DOHH2 (cell line): ENCODE measurements around the gene IFI44.

ENCODE experiments used
- CTCF ChIP-seq: fragments of 200-600 bp; sonication (generic); IDR thresholded peaks from one replicate; pipeline ENCODE4 v1.5.1; 2014; ENCODE audit warnings: antibody characterized with exemption, mild to moderate bottlenecking, low read depth, low read length; ENCODE audit not compliant: poor library complexity, severe bottlenecking
- EZH2phosphoT487 ChIP-seq: fragments of 200-600 bp; sonication (generic); IDR thresholded peaks from 2 replicates; pipeline ENCODE4 v1.6.1; 2017; ENCODE audit warnings: borderline replicate concordance, mild to moderate bottlenecking, antibody characterized with exemption, low read length, moderate library complexity, mixed read lengths

DNA sequence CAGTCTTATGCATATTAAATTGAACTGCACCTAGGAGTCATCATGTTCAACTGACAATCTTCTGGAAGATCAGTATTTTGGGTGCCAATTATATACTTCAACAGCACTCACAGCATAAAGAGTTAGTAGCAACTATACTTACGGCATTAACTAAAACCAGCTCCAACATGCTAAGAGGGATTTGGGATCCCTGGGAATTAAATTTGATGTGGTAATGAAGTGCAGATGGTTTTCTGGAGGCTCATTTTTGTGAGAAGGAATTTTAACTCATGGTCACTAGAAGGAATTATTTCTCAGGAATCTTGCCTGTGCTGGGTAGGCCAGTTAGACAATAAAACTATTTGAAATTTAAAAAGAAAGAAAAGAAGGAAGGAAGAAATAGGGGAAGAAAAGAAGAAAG, 18.3 kb downstream of the IFI44 start:
- TF ChIP-seq CTCF (no peak), EZH2phosphoT487 (no peak)
